Measurements from ENCODE around the gene KCNT1.

KCNT1 gene

GRCh38 chr9:135769489-135770202 lies 67.7 kb downstream of the KCNT1 start:
- no peak for DNase-seq

GRCh38 chr9:135770203-135770535 lies 68.2 kb downstream of the KCNT1 start:
- DNase-seq = no peak

GRCh38 chr9:135770771-135771170 lies 68.8 kb downstream of the KCNT1 start:
- DNase-seq = no peak

DNA sequence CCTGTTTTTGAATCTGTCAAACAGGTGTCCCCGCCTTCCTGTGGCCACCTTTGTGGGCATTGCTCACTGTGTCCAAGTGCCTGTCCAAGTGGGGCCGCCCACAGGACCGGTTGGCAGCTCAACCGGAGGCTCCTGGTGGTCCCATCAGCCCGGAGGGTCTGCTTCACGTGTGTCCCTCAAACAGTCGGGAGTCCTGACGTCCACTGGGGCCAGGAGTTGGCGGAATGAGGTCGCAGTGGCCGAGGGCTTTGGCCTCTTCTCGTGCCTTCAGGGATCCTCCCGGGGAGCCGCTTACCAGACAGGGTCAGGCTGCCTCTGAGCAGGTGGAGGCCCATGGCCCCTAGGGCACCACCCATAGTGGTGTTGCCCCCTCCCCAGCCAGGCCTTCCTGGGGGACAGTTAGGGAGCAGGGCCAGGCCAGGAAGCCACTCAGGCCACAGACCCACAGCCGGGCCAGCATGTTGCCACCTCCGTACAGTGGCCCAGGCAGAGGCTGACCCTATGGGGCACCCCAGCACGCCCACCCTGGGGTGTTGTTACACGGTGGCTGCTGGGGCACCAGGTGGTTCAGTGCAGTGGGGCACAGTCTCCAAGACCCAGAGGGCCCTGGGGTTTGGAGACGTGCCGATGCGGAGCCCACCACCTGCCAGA lies 69.5 kb downstream of the KCNT1 start:
- no peak for DNase-seq

GRCh38 chr9:135772056-135772646 lies 70.2 kb downstream of the KCNT1 start:
- no peak for DNase-seq

GRCh38 chr9:135772702-135773493 lies 70.9 kb downstream of the KCNT1 start:
- DNase-seq = no peak

DNA sequence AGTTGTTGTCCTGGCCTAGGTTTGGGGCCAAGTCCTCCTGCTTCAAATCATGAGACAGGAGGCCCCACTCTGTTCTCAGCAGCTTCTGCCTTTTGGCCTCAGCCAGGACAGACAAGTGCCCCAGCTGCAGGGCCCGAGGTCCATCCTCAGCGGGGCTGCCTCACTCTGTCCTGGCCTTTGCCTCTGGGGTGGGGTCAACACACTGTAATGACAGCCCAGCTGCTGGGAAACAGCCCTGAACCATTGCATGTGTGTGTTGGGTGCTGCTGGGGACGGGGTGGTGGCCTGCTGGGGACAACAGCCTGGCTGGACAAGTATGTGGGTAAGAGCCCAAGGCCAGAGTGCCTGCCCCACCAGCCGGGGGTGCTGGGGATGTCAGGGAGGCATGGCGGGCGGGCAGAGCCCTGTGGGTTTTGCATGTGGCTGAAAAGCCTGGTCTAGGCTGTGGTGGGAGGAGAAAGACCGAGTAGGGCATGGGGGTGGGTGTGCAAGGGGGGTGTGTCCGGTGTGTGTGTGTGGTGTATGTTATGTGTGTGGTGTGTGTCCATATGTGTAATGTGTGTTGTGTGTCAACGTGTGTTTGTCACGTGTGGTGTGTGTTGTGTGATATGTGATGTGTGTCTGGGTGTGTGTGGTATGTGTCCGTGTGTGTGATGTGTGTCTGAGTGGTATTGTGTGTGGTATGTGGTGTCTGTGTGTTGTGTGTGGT lies 71.7 kb downstream of the KCNT1 start:
- no peak for DNase-seq

GRCh38 chr9:135774239-135774747 lies 72.3 kb downstream of the KCNT1 start:
- no peak for DNase-seq

- DNase-seq = no peak
Observed at GRCh38 chr9:135774794-135775525, 73.0 kb downstream of the KCNT1 start.

GRCh38 chr9:135775911-135776310 lies 73.9 kb downstream of the KCNT1 start:
- DNase-seq = no peak

GRCh38 chr9:135776893-135777622 lies 75.1 kb downstream of the KCNT1 start:
- peak; percentile 21 to 37 for DNase-seq

DNA sequence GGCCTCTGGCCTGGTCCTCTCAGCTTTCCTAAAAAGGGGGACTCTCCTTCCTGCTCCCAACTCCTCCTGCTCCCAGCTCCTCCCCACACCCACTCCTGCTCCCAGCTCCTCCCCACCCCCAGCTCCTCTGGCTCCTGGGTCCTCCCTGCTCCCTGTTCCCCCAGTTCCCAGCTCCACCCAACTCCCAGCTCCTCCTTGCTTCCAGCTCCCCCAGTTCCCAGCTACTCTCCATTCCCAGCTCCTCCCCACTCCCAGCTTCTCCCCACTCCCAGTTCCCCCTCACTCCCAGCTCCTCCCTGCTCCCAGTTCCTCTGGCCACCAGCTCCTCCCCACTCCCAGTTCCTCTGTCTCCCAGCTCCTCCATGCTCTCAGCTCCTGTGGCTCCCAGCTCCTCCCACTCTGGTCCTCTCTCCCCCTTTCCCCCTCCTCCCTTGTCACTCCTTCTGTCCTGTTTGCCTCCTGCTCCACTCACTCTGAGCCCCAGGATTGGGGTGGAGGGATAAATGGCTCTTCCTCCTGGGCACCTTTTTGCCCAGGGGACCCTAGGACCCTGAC lies 75.7 kb downstream of the KCNT1 start:
- no peak for DNase-seq

- DNase-seq = no peak
Observed at GRCh38 chr9:135778421-135778820, 76.4 kb downstream of the KCNT1 start.

DNA sequence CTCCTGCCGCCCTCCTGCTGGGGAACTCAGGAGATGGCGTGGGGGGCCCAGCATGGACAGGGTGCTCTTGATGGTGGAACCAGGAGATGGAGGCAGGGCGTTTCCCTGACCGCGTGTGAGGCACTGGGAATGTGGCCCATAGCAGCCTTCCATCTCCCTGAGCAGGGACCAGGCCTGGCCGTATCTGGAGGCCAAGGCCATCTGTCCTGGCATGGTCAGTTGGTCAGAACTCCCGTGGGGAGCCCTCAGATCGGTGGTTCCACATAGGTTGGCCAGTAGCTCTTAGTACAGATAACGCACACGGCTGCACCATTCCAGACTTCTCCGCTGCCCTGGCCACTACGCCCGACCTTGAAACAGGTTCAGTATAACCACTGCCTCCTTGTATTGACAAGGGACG lies 77.6 kb downstream of the KCNT1 start:
- no peak for DNase-seq

DNA sequence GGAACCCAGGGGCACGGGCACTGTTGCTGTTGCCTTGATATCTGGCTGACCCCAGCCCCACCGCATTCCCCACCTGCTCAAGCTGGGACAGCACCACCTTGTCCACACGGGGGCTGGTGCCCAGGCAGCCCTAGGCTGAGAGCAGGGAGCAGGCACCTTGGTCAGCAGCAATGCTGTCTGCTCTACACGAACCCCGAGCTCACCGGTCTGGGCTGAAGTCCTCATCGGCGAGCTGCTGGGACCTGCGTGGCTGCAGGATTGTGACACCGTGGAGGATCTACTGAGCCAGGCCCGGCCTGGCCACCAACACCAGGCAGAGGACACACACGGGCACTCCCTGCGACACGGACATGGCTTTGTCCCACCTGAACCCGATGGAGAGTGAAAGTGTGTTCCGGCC lies 78.1 kb downstream of the KCNT1 start:
- DNase-seq = no peak

DNA sequence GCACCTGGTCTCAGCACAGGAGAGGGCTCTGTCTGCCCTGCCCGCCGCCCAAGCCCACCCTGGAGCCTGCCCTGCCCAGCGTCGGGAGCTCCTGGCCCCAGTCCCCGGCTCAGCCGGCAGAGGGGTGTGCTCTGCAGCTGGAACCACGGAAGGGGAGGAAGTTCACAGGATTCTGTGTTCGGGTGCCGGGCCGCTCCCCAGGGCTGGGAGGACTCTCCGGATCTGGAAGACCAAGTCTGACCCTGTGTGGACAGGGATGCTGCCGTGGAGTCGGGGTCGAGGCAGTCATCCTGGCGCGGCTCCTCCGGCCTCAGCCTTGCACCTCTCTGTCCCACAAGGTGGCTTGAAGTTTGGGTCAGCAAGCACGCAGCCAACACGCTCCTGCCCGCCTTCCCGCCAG lies 78.6 kb downstream of the KCNT1 start:
- DNase-seq = no peak

- no peak for DNase-seq
Observed at GRCh38 chr9:135782946-135783345, 81.0 kb downstream of the KCNT1 start.

DNA sequence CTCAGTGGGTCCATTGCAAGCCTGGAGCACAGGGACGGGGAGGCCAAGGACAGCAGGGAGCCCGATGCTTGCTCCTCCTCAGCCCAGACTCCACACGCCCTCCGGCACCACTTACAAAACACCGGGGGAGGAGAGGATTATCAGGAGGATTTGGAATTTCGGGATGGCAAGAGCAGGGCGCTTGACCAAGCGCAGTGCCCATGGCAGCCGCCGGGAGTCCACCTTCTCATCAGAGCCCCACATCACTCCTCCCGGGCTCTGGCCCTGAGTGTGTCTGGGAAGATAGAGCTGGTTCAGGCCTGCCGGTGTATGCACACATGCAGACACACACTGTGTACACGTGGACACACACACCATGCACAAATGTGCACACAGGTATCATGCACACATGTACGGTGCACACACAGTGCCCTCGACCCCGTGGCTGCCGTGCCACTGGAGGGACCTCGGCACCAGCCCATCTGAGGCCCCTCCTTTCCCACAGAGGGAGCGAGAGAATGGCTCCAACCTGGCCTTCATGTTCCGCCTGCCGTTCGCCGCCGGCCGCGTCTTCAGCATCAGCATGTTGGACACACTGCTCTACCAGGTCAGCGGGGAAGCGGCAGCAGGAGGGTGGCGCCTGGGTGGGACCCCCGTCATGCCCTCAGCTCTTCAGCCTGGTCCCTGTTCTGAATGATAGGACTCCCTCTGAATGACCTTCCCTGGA lies 81.7 kb downstream of the KCNT1 start:
- DNase-seq = no peak

DNA sequence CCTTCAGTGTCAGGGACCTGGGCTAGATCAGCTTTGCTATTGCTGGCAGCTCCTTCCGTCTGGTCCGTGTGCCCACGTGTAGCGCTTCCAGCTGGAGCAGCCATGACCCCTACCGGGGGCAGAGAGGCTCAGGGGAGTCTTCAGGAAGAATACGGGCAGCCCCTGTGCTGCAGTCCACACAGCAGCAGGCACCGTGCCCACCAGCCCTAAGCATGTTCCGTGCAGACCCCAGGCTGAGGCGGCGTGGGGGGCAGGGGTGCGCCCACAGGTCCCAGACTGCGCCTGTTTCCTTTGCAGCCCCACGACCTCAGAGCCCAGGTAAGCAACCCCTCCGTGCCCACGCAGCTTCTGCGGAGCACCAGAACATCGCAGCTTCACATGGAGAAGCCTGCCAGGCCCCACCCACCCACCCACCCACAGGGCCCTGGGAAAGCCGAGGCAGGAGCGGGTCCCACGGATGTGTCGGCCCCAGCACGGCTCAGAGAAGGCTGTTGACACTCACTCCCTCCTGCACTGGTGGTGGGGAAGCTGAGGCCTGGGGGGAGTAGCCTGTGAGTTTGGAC lies 83.1 kb downstream of the KCNT1 start:
- DNase-seq = no peak

DNA sequence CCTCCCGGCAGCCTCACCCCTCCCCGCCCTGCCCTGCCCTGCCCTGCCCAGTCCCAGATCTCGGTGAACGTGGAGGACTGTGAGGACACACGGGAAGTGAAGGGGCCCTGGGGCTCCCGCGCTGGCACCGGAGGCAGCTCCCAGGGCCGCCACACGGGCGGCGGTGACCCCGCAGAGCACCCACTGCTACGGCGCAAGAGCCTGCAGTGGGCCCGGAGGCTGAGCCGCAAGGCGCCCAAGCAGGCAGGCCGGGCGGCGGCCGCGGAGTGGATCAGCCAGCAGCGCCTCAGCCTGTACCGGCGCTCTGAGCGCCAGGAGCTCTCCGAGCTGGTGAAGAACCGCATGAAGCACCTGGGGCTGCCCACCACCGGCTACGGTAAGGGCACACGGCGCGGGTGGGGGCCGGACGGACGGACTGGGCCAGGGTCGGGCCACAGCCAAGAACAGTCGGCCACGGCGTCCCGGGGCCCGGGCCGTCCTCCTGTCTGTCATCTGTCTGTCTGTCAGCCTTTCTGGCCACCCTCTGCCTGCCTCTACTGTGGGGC lies 84.2 kb downstream of the KCNT1 start:
- DNase-seq = no peak

Measured in CD4-positive, alpha-beta T cell treated with Interleukin-4 for 1 hour (primary cell).